ENCODE data around the gene MNX1.

DNA sequence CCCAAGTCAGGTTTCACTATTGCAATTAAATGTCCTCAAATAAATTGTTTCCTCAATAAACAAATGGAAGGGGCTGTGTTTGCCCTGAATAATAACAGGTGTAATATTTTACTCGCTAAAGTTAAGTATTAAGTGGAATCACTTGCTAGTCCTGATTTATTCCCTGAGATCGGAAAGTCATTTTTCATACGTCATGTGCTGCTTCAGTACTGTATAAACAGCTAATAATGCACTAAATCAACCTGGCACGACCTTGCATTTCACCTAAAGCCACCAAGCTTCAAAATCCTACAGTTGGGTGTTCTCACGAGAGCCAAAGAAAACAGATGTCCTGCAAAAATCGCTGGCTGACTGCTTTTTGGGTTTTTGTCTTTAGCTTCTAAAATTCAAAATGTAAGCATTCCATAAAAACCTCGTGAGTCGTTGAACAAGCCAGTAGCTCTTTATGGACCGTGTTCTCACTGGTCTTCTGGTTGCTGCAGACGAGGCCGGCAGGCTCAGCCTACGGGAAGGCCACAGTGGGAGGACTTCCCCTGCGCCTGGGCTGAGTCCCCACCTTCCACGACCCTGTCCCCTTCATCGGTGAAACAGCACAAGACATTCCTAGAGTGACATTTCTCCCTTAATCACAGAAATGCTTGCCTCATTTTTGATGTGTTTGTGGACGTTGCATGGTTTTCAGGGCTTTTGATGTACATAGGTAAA, 17.9 kb upstream of the MNX1 start:
- TF ChIP-seq EZH2 (IDR thresholded peaks at IDR 0.05; ENCODE audit: borderline replicate concordance, low read length) = no peak
- TF ChIP-seq, protein P1, sequence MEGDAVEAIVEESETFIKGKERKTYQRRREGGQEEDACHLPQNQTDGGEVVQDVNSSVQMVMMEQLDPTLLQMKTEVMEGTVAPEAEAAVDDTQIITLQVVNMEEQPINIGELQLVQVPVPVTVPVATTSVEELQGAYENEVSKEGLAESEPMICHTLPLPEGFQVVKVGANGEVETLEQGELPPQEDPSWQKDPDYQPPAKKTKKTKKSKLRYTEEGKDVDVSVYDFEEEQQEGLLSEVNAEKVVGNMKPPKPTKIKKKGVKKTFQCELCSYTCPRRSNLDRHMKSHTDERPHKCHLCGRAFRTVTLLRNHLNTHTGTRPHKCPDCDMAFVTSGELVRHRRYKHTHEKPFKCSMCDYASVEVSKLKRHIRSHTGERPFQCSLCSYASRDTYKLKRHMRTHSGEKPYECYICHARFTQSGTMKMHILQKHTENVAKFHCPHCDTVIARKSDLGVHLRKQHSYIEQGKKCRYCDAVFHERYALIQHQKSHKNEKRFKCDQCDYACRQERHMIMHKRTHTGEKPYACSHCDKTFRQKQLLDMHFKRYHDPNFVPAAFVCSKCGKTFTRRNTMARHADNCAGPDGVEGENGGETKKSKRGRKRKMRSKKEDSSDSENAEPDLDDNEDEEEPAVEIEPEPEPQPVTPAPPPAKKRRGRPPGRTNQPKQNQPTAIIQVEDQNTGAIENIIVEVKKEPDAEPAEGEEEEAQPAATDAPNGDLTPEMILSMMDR (conservative IDR thresholded peaks at IDR 0.05 in 1 of 2, IDR thresholded peaks at IDR 0.05 in 1 of 2; ENCODE audit: extremely low read depth in 1 of 2, insufficient read depth in 1 of 2, low read depth in 1 of 2, low read length in 2 of 2) = no peak

All from mammary epithelial cell (primary cell).